GM18526 (cell line): Measurements from ENCODE around the gene TMEM253.

Source experiments
- POLR2A ChIP-seq: IDR thresholded peaks from 3 replicates; pipeline ENCODE4 v1.6.1; 2011; ENCODE audit not compliant: insufficient read length; ENCODE audit errors: extremely low read depth

Gene TMEM253

GRCh38 chr14:21103710-21104447, 3.0 kb downstream of the TMEM253 start:
- peak; percentile 91 for TF ChIP-seq POLR2A

GRCh38 chr14:21104448-21105060, 3.7 kb downstream of the TMEM253 start:
- no peak for TF ChIP-seq POLR2A

- no peak for TF ChIP-seq POLR2A
Measured at GRCh38 chr14:21105095-21105494, 4.2 kb downstream of the TMEM253 start.

- no peak for TF ChIP-seq POLR2A
Measured at GRCh38 chr14:21106176-21106497, 5.3 kb downstream of the TMEM253 start.

- no peak for TF ChIP-seq POLR2A
Measured at GRCh38 chr14:21106498-21107282, 5.8 kb downstream of the TMEM253 start.

GRCh38 chr14:21107283-21107800, 6.5 kb downstream of the TMEM253 start:
- no peak for TF ChIP-seq POLR2A

GRCh38 chr14:21108791-21109190, 7.9 kb downstream of the TMEM253 start:
- TF ChIP-seq POLR2A, result no peak

- no peak for TF ChIP-seq POLR2A
Measured at GRCh38 chr14:21109377-21110138, 8.7 kb downstream of the TMEM253 start.

- TF ChIP-seq POLR2A, result no peak
Measured at GRCh38 chr14:21112255-21112654, 11.4 kb downstream of the TMEM253 start.

GRCh38 chr14:21113369-21113768, 12.5 kb downstream of the TMEM253 start:
- TF ChIP-seq POLR2A, result no peak

GRCh38 chr14:21118933-21119332, 18.1 kb downstream of the TMEM253 start:
- no peak for TF ChIP-seq POLR2A

GRCh38 chr14:21120686-21121085, 19.8 kb downstream of the TMEM253 start:
- no peak for TF ChIP-seq POLR2A

- TF ChIP-seq POLR2A, result no peak
Measured at GRCh38 chr14:21121122-21121521, 20.3 kb downstream of the TMEM253 start.

GRCh38 chr14:21123429-21123828, 22.6 kb downstream of the TMEM253 start:
- no peak for TF ChIP-seq POLR2A

- TF ChIP-seq POLR2A, result no peak
Measured at GRCh38 chr14:21133901-21134300, 33.0 kb downstream of the TMEM253 start.
